Activated CD4-positive, alpha-beta T cell treated with anti-CD3 and anti-CD28 coated beads, Interleukin-2, amount 10 ng/mL, durations not matched to agents 24 days and 14 days (primary cell): ENCODE results near the gene HMGN4. TPM values are rescaled to one million over a fixed set of nuclear protein-coding genes. Genes with fewer than 3 reads are reported as not detected.

Source experiments
- DNase-seq: peaks from one replicate; pipeline ENCODE4 v3.0.0; 2022
- H3K27ac Mint-ChIP-seq: one replicate; pipeline ENCODE4 v1.8.0; 2022; ENCODE audit warnings: mild to moderate bottlenecking, mixed read lengths
- H3K27me3 Mint-ChIP-seq: one replicate; pipeline ENCODE4 v1.8.0; 2022; ENCODE audit warnings: mixed read lengths
- H3K36me3 Mint-ChIP-seq: one replicate; pipeline ENCODE4 v1.8.0; 2022; ENCODE audit warnings: low read depth, mild to moderate bottlenecking, mixed read lengths
- H3K4me1 Mint-ChIP-seq: one replicate; pipeline ENCODE4 v1.8.0; 2021; ENCODE audit warnings: mixed read lengths
- H3K4me3 Mint-ChIP-seq: one replicate; pipeline ENCODE4 v1.8.0; 2022; ENCODE audit warnings: mild to moderate bottlenecking, moderate library complexity, mixed read lengths
- H3K9me3 Mint-ChIP-seq: one replicate; pipeline ENCODE4 v1.8.0; 2021; ENCODE audit warnings: mixed read lengths
- intact Hi-C: fragments of 100-400 bp; cut with micrococcal nuclease; formaldehyde crosslinking; loops from one replicate; pipeline ENCODE4 v1.15.1; 2023
- total RNA-seq: library from RNA; stranded (reverse); gene quantifications from 2 replicates; pipeline ENCODE4 v1.2.3, GENCODE V29; 2022

Gene HMGN4
- total RNA-seq, 1 donor from 2014 or later, result 81.6 TPM

DNA sequence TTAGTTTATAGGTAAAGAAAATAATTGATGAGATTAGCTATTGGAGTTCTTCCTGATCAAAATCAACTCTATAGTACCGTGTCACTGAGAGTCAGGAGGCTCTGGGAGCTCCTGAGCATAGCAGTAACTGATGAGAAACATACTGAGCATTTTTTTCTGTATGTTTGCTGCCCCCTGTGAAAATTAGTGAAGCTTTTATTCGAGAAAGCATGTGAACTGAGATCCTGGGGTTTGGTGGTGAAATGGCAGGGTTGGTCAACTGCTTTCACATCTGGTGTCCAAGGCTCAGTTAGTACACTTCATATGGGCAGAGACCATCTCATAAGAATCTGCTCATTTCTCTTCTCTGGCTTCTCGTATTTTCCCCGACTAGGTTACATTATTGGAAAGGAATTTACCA is 54.5 kb downstream of the HMGN4 start:
- intact Hi-C loops, result loop anchor here (10.0 kb wide), 1 partner anchor 1302 kb away; a partner anchor contains a TSS
- Mint-ChIP-seq H3K36me3 (no peaks in the 10 kb centered on the region), H3K4me3 (no peak overlapping the region), H3K27ac (no peak overlapping the region), H3K9me3 (no peaks in the 10 kb centered on the region), H3K27me3 (peaks cover 46% of the 10 kb centered on the region), H3K4me1 (peaks cover 10% of the 10 kb centered on the region)
- no peak for DNase-seq

DNA sequence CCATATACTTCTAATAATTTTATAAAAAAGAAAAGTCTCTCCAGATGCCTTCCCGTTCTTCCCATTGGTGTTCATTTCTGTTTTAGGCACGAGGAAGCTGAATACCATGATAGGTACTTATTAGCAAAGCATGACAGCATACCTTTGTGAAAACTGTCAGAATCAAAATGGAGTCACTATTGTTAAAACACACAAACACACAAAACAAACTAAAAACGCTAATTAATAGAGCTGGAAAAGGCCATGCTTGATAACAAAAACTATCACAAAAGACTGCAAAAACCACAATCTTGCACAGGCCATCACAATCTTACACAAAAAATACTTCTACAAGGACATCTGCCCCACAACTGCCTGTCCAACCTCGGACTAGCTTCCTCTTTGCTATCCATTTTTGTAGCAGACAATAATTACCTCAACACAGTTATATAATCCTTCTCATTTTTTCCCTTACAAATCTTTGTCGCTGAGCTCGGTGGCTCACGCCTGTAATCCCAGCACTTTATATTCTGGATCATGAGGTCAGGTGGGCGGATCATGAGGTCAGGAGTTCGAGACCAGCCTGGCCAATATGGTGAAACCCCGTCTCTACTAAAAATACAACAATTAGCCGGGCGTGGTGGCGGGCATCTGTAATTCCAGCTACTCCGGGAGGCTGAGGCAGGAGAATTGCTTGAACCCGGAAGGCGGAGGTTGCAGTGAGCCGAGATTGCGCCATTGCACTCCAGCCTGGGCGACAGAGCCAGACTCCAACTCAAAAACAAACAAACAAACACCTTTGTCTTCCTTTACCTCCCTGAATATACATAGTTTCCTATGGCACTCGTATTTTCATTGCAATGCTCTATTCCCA is 55.3 kb downstream of the HMGN4 start:
- no peak overlapping the region for H3K27ac Mint-ChIP-seq
- H3K4me3 Mint-ChIP-seq, result no peak overlapping the region
- peaks cover 7% of the 10 kb centered on the region for H3K36me3 Mint-ChIP-seq
- intact Hi-C loops, result loop anchor here (2.0 to 10.0 kb wide), 2 partner anchors 121 to 1301 kb away; a partner anchor contains a TSS
- peaks cover 18% of the 10 kb centered on the region for H3K4me1 Mint-ChIP-seq
- H3K27me3 Mint-ChIP-seq, result peaks cover 46% of the 10 kb centered on the region
- no peak for DNase-seq
- no peaks in the 10 kb centered on the region for H3K9me3 Mint-ChIP-seq

DNA sequence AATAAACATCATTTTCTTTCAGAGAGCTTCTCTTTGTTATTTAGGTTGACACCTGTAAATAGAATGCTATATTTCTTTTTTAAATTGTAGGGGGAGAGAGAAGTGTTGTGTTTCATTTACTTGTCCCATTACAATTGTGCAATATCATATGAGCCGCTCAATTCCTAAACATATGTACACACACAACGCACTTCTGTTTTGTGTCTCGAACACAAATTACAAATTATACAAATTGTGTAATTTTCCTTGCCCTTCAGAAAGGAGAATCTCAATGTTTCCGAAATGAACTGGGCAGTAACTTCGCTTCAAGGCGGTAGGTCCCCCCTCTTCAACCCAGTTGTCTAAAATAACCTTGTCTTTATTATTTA is 55.9 kb downstream of the HMGN4 start:
- Mint-ChIP-seq H3K27ac (no peak overlapping the region), H3K4me1 (peaks cover 21% of the 10 kb centered on the region), H3K9me3 (no peaks in the 10 kb centered on the region), H3K27me3 (peaks cover 46% of the 10 kb centered on the region), H3K4me3 (no peak overlapping the region), H3K36me3 (peaks cover 10% of the 10 kb centered on the region)
- intact Hi-C loops, result loop anchor here (2.0 to 10.0 kb wide), 2 partner anchors 121 to 1301 kb away; a partner anchor contains a TSS
- DNase-seq, result no peak

DNA sequence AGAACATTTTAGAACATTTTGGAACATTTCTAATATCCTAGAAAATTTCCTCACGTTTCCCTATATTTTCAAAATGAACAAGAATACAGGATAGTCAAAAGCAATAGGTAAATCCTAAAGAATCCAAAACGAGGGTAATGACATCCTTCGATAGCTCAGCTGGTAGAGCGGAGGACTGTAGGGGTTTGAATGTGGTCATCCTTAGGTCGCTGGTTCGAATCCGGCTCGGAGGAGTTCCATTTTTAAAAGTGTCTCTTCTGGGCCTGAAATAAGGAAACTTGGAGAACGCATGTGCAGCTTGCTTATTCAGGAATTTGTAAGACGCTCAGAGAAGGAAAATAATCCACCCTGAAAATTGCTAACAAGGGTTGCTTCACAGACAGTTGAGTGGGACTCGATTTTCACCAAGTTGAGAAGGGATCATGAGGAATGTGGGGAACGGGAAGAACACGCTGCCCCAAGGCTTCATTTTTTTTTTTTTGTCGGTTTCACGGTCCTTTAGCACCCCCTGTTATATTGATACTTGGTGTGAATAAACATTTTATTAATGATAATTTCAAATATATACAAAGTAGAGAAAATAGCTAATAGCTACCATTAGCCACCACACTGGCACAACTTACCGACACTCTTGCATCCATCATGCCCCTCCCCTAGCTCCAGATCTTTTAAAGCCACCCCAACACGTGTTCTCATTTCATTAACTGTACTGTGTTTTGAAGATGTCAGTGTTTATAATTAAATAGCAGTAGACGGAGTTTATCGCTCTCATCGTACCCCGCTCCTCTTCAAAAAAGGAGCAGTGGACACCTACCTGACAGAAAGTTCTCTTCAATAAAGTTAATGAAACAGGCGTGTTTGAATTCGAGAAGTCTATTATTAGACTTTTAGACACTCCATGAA is 56.8 kb downstream of the HMGN4 start:
- Mint-ChIP-seq H3K27me3 (peaks cover 43% of the 10 kb centered on the region), H3K36me3 (peaks cover 19% of the 10 kb centered on the region), H3K27ac (peak overlapping the region; percentile 46), H3K9me3 (no peaks in the 10 kb centered on the region), H3K4me1 (peaks cover 29% of the 10 kb centered on the region), H3K4me3 (peak overlapping the region; percentile 3)
- peak; percentile 72 for DNase-seq
- intact Hi-C loops, result loop anchor here (1.0 to 10.0 kb wide), 4 partner anchors 122 to 1300 kb away; partner anchors contain the start of gene ZNF184

DNA sequence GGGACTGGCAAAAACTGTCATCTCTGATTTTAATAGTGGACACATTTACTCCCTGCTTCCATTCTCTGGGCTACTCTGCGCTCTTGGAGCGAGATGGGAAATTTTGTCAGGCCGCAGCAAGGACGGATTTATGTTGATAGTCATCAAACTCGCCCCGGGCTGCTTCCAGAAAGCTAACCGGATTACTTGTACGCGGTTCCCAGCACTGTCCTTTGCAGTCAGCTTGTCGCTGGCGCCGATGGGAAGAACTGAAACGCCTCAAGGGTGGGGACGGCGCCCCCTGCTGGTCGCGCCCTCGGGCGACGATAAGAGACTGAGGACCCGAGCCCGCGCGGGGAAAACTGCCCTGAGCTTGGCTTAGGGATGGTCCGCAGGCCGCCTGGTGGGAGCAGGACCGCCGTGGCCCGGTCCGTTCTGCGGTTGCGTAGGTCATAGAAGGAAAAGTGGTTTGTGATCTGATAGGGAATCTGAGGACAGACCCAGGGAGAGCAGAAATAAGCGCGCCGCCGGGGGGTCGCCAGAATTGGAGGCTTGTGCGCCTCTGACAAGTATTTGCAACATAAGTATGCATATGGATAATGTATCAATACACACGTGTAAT is 57.6 kb downstream of the HMGN4 start:
- intact Hi-C loops, result loop anchor here (1.0 to 10.0 kb wide), 9 partner anchors 18 to 1299 kb away; partner anchors contain the start of gene ZNF184
- Mint-ChIP-seq H3K27ac (no peak overlapping the region), H3K4me1 (peaks cover 31% of the 10 kb centered on the region), H3K27me3 (peaks cover 37% of the 10 kb centered on the region), H3K36me3 (peaks cover 25% of the 10 kb centered on the region), H3K9me3 (no peaks in the 10 kb centered on the region), H3K4me3 (no peak overlapping the region)
- peak; percentile 97 for DNase-seq

Other genes with a start within 250 kb of the HMGN4 start
- 48.0 and 50.8 TPM in 2 replicates for gene BTN3A2, start 173.2 kb upstream of the HMGN4 start, total RNA-seq
- 23.8 and 25.0 TPM in 2 replicates for gene BTN2A2, start 155.3 kb upstream of the HMGN4 start, total RNA-seq
- gene BTN3A1, start 136.1 kb upstream of the HMGN4 start, total RNA-seq, result 29.6 and 33.2 TPM in 2 replicates
- gene BTN3A3, start 97.9 kb upstream of the HMGN4 start, total RNA-seq, result 37.7 and 38.2 TPM in 2 replicates
- gene BTN2A1, start 80.4 kb upstream of the HMGN4 start, total RNA-seq, result 16.5 and 19.8 TPM in 2 replicates
- gene BTN1A1, start 38.1 kb upstream of the HMGN4 start, total RNA-seq, result 0.07 TPM in 1 of 2 replicates, not detected in the other
- gene ABT1, start 58.6 kb downstream of the HMGN4 start, total RNA-seq, result 31.9 and 32.1 TPM in 2 replicates
- gene ZNF322, start 121.4 kb downstream of the HMGN4 start, total RNA-seq, result 9.8 and 11.0 TPM in 2 replicates